Glutamatergic neuron (in vitro differentiated cells): Measurements from ENCODE around the gene ABCE1. TPM values are rescaled to one million over a fixed set of nuclear protein-coding genes. Genes with fewer than 3 reads are reported as not detected.

Source experiments
- DNase-seq: peaks from one replicate; pipeline ENCODE4 v3.0.0; 2022
- H3K27ac Mint-ChIP-seq: one replicate; pipeline ENCODE4 v1.8.0; 2020; ENCODE audit warnings: mild to moderate bottlenecking, mixed read lengths, inconsistent platforms; ENCODE audit not compliant: unreplicated experiment
- H3K27me3 Mint-ChIP-seq: one replicate; pipeline ENCODE4 v1.8.0; 2020; ENCODE audit warnings: mild to moderate bottlenecking, moderate library complexity, mixed read lengths, inconsistent platforms; ENCODE audit not compliant: unreplicated experiment
- H3K36me3 Mint-ChIP-seq: one replicate; pipeline ENCODE4 v1.8.0; 2020; ENCODE audit warnings: mild to moderate bottlenecking, mixed read lengths, inconsistent platforms; ENCODE audit not compliant: unreplicated experiment
- H3K4me1 Mint-ChIP-seq: one replicate; pipeline ENCODE4 v1.8.0; 2020; ENCODE audit warnings: mild to moderate bottlenecking, low read depth, mixed read lengths, inconsistent platforms; ENCODE audit not compliant: unreplicated experiment
- H3K4me3 Mint-ChIP-seq: one replicate; pipeline ENCODE4 v1.8.0; 2020; ENCODE audit warnings: mild to moderate bottlenecking, mixed read lengths, inconsistent platforms; ENCODE audit not compliant: unreplicated experiment
- H3K9me3 Mint-ChIP-seq: one replicate; pipeline ENCODE4 v1.8.0; 2020; ENCODE audit warnings: mild to moderate bottlenecking, moderate library complexity, mixed read lengths, inconsistent platforms; ENCODE audit not compliant: unreplicated experiment
- CTCF ChIP-seq: fragments of 200-600 bp; sonication (generic); IDR thresholded peaks from one replicate; pipeline ENCODE4 v1.5.0; 2021; ENCODE audit not compliant: partially characterized antibody, unreplicated experiment
- total RNA-seq: library from RNA; stranded (reverse); fragmentation: NEBNext Ultra II Directional; extraction: Animal tissue kit (Norgen Biotek cat#: 25700); gene quantifications from one replicate; pipeline ENCODE4 v1.2.1, GENCODE V29; 2021; ENCODE audit not compliant: unreplicated experiment

The ABCE1 gene
- total RNA-seq, 1 donor from 2014 or later = 36.2 TPM

DNA sequence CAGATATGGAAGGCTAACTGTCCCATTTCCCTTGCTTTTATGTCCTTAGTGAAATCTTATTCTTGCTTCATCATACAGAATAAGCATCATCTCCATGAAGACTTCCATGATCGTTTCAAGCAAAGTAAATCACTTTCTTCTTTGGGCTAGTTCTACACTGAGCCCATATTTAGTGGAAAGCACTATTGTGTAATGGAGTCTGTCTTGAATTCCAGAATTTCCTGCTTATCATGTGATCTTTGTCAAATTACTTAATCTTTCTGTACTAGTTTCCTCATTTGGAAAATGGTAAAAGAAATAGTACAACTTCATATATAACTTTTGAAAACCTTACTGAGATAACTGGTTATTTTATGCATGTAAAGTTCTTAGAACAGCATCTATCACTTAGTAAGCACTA, 7.7 kb upstream of the ABCE1 start:
- Mint-ChIP-seq H3K27me3 (no peaks in the 10 kb centered on the region), H3K36me3 (peaks cover 6% of the 10 kb centered on the region), H3K4me3 (no peak overlapping the region), H3K27ac (no peak overlapping the region), H3K4me1 (no peaks in the 10 kb centered on the region), H3K9me3 (no peaks in the 10 kb centered on the region)
- no peak for TF ChIP-seq CTCF
- no peak for DNase-seq

- H3K27me3 Mint-ChIP-seq = peaks cover 6% of the 10 kb centered on the region
- H3K27ac Mint-ChIP-seq = no peak overlapping the region
- TF ChIP-seq CTCF = no peak
- H3K4me3 Mint-ChIP-seq = no peak overlapping the region
- H3K36me3 Mint-ChIP-seq = peaks cover 6% of the 10 kb centered on the region
- H3K9me3 Mint-ChIP-seq = peaks cover 10% of the 10 kb centered on the region
- DNase-seq = no peak
- peaks cover 3% of the 10 kb centered on the region for H3K4me1 Mint-ChIP-seq
Measured at GRCh38 chr4:145093638-145094037, 4.5 kb upstream of the ABCE1 start.

GRCh38 chr4:145097331-145097820, 735 bp upstream of the ABCE1 start:
- H3K27me3 Mint-ChIP-seq = peaks cover 6% of the 10 kb centered on the region
- peaks cover 9% of the 10 kb centered on the region for H3K4me1 Mint-ChIP-seq
- peak overlapping the region; percentile 98 for H3K4me3 Mint-ChIP-seq
- peaks cover 6% of the 10 kb centered on the region for H3K36me3 Mint-ChIP-seq
- no peak for DNase-seq
- H3K9me3 Mint-ChIP-seq = peaks cover 10% of the 10 kb centered on the region
- peak overlapping the region; percentile 99 for H3K27ac Mint-ChIP-seq
- no peak for TF ChIP-seq CTCF

DNA sequence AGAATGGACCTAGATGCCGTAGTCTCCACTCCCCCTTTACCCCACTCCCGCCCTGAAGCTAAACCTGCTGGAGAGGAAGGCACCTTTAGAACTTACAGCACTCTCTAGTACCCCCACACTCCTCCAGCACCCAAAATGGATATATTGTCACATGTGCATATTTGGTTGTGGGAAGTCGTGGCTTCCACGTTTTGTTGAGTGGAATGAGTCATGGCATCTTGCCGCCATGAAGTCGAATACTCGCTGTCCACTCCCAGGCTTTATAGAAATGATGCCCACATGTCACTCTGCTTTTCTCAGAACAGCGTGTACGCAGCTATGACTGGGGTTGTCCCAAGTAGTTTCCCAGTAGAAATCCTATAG, 545 bp downstream of the ABCE1 start:
- peaks cover 9% of the 10 kb centered on the region for H3K4me1 Mint-ChIP-seq
- no peak for DNase-seq
- no peak for TF ChIP-seq CTCF
- H3K36me3 Mint-ChIP-seq = peaks cover under 1% of the 10 kb centered on the region
- H3K9me3 Mint-ChIP-seq = peaks cover 10% of the 10 kb centered on the region
- H3K4me3 Mint-ChIP-seq = peak overlapping the region; percentile 98
- peaks cover 6% of the 10 kb centered on the region for H3K27me3 Mint-ChIP-seq
- H3K27ac Mint-ChIP-seq = peak overlapping the region; percentile 99

DNA sequence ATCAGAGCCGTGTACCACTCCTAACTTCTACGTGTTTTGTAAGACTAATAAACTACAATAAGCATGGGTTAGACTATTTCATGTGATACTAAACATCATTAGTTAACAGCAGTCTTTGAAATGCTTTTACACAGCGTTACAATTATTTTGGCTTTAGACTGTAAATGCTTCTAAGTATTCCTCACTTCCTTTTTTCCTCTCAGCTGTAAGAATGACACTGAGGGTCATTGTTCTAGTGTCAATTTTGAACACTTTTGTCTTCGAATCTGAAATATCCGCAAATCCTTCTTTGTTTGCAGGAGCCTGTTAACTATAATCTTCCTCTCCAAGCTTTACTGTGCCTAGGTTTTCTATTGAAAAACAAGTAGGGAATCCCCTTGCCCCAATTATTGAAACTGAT, 1.5 kb downstream of the ABCE1 start:
- DNase-seq = no peak

More for the DNA sequence above, 1.5 kb downstream of the ABCE1 start:
- H3K4me1 Mint-ChIP-seq = peaks cover 9% of the 10 kb centered on the region
- peak overlapping the region; percentile 19 for H3K27ac Mint-ChIP-seq
- no peaks in the 10 kb centered on the region for H3K36me3 Mint-ChIP-seq
- TF ChIP-seq CTCF = no peak
- H3K4me3 Mint-ChIP-seq = peak overlapping the region; percentile 98
- peaks cover 10% of the 10 kb centered on the region for H3K9me3 Mint-ChIP-seq
- H3K27me3 Mint-ChIP-seq = peaks cover 6% of the 10 kb centered on the region
